Measurements from ENCODE around the gene FGR.
"Not testable (repeated sequence)": the region's sequence is repeated elsewhere in the genome, so short reads cannot be mapped to it uniquely, and the experiment has no call there.

DNA sequence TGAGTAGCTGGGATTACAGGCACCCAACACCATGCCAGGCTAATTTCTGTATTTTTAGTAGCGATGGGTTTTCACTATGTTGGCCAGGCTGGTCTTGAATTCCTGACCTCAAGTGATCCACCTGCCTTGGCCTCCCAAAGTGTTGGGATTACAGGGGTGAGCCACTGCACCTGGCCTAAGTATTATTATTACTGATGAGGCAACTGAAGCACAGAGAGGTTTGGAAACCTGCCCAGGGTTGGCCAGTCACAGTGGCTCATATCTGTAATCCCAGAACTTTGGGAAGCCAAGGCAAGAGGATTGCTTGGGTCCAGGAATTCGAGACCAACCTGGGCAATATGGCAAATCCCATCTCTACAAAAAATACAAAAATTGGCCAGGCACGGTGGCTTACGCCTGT lies 7.3 kb downstream of the FGR start:
- TF ChIP-seq, protein P1, sequence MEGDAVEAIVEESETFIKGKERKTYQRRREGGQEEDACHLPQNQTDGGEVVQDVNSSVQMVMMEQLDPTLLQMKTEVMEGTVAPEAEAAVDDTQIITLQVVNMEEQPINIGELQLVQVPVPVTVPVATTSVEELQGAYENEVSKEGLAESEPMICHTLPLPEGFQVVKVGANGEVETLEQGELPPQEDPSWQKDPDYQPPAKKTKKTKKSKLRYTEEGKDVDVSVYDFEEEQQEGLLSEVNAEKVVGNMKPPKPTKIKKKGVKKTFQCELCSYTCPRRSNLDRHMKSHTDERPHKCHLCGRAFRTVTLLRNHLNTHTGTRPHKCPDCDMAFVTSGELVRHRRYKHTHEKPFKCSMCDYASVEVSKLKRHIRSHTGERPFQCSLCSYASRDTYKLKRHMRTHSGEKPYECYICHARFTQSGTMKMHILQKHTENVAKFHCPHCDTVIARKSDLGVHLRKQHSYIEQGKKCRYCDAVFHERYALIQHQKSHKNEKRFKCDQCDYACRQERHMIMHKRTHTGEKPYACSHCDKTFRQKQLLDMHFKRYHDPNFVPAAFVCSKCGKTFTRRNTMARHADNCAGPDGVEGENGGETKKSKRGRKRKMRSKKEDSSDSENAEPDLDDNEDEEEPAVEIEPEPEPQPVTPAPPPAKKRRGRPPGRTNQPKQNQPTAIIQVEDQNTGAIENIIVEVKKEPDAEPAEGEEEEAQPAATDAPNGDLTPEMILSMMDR (IDR thresholded peaks at IDR 0.05) = not testable (repeated sequence)
- TF ChIP-seq POLR2AphosphoS5 (IDR thresholded peaks at IDR 0.05; ENCODE audit: low read depth, low read length); TCF12 (IDR thresholded peaks at IDR 0.05); EP300 (IDR thresholded peaks at IDR 0.05; ENCODE audit: borderline replicate concordance in 1 of 2, low read depth in 1 of 2, low read length in 1 of 2); JUND (IDR thresholded peaks at IDR 0.05); GABPA (IDR thresholded peaks at IDR 0.05; ENCODE audit: low read depth); SMC3 (IDR thresholded peaks at IDR 0.05; ENCODE audit: low read depth, low read length); IRF3 (IDR thresholded peaks at IDR 0.05; ENCODE audit: low read depth, low read length); NFIC (IDR thresholded peaks at IDR 0.05; ENCODE audit: borderline replicate concordance); SIN3A (IDR thresholded peaks at IDR 0.05; ENCODE audit: borderline replicate concordance, low read depth, low read length); ELF1 (IDR thresholded peaks at IDR 0.05); MXI1 (IDR thresholded peaks at IDR 0.05; ENCODE audit: low read depth, low read length): not testable (repeated sequence)
- TF ChIP-seq, protein P2, sequence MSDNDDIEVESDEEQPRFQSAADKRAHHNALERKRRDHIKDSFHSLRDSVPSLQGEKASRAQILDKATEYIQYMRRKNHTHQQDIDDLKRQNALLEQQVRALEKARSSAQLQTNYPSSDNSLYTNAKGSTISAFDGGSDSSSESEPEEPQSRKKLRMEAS (IDR thresholded peaks at IDR 0.05; ENCODE audit: low read depth) = not testable (repeated sequence)
